Chondrocyte (in vitro differentiated cells): ENCODE results near the gene SNTG2. TPM values are rescaled to one million over a fixed set of nuclear protein-coding genes. Genes with fewer than 3 reads are reported as not detected.

Experiments used
- DNase-seq: peaks from one replicate; pipeline ENCODE4 v3.0.0; 2021; ENCODE audit warnings: mixed read lengths, low spot score
- H3K27ac Mint-ChIP-seq: one replicate; pipeline ENCODE4 v1.8.0; 2021; ENCODE audit warnings: mild to moderate bottlenecking, moderate library complexity, mixed read lengths; ENCODE audit not compliant: unreplicated experiment
- H3K27me3 Mint-ChIP-seq: 2 replicates; pipeline ENCODE4 v1.8.0; 2021; ENCODE audit warnings: low read depth, mixed read lengths
- H3K36me3 Mint-ChIP-seq: 2 replicates; pipeline ENCODE4 v1.8.0; 2021; ENCODE audit warnings: low read depth, mixed read lengths
- H3K4me1 Mint-ChIP-seq: 2 replicates; pipeline ENCODE4 v1.8.0; 2021; ENCODE audit warnings: low read depth, mild to moderate bottlenecking, mixed read lengths
- H3K4me3 Mint-ChIP-seq: one replicate; pipeline ENCODE4 v1.8.0; 2021; ENCODE audit warnings: mild to moderate bottlenecking, moderate library complexity, mixed read lengths; ENCODE audit not compliant: unreplicated experiment
- H3K9me3 Mint-ChIP-seq: 2 replicates; pipeline ENCODE4 v1.8.0; 2021; ENCODE audit warnings: low read depth, mixed read lengths
- CTCF ChIP-seq: fragments of 200-600 bp; sonication (generic); IDR thresholded peaks from 2 replicates; pipeline ENCODE4 v1.5.0; 2021; ENCODE audit warnings: antibody characterized with exemption, mild to moderate bottlenecking, moderate library complexity
- total RNA-seq: library from RNA; stranded (reverse); gene quantifications from 3 replicates; pipeline ENCODE4 v1.2.1, GENCODE V29; 2021

The SNTG2 gene
- total RNA-seq, 1 donor from 2014 or later, result not detected

- DNase-seq, result no peak
- Mint-ChIP-seq H3K4me1 (no peaks in the 10 kb centered on the region), H3K27ac (no peak overlapping the region), H3K27me3 (peaks cover 17% of the 10 kb centered on the region), H3K36me3 (peaks cover 2% of the 10 kb centered on the region), H3K9me3 (peaks cover 10% of the 10 kb centered on the region), H3K4me3 (no peak overlapping the region)
- no peak for TF ChIP-seq CTCF
Observed at GRCh38 chr2:1269812-1270211, 319.2 kb downstream of the SNTG2 start.

GRCh38 chr2:1272835-1273234 lies 322.2 kb downstream of the SNTG2 start:
- Mint-ChIP-seq H3K36me3 (no peaks in the 10 kb centered on the region), H3K27ac (no peak overlapping the region), H3K4me3 (no peak overlapping the region), H3K4me1 (no peaks in the 10 kb centered on the region), H3K9me3 (peaks cover 31% of the 10 kb centered on the region), H3K27me3 (peaks cover 11% of the 10 kb centered on the region)
- no peak for TF ChIP-seq CTCF
- no peak for DNase-seq

- no peak for DNase-seq
- no peak overlapping the region for H3K27ac Mint-ChIP-seq
- peaks cover 3% of the 10 kb centered on the region for H3K27me3 Mint-ChIP-seq
- TF ChIP-seq CTCF, result no peak
- H3K36me3 Mint-ChIP-seq, result no peaks in the 10 kb centered on the region
- peaks cover 31% of the 10 kb centered on the region for H3K9me3 Mint-ChIP-seq
- H3K4me3 Mint-ChIP-seq, result no peak overlapping the region
- no peaks in the 10 kb centered on the region for H3K4me1 Mint-ChIP-seq
Observed at GRCh38 chr2:1277634-1278033, 327.0 kb downstream of the SNTG2 start.

GRCh38 chr2:1278125-1278524 lies 327.5 kb downstream of the SNTG2 start:
- Mint-ChIP-seq H3K36me3 (no peaks in the 10 kb centered on the region), H3K9me3 (peaks cover 31% of the 10 kb centered on the region), H3K4me3 (no peak overlapping the region), H3K27me3 (peaks cover 3% of the 10 kb centered on the region), H3K27ac (no peak overlapping the region), H3K4me1 (no peaks in the 10 kb centered on the region)
- DNase-seq, result no peak
- TF ChIP-seq CTCF, result no peak

GRCh38 chr2:1278861-1279260 lies 328.2 kb downstream of the SNTG2 start:
- no peak for TF ChIP-seq CTCF
- Mint-ChIP-seq H3K36me3 (no peaks in the 10 kb centered on the region), H3K4me3 (no peak overlapping the region)

More at GRCh38 chr2:1278861-1279260, 328.2 kb downstream of the SNTG2 start:
- Mint-ChIP-seq H3K9me3 (peaks cover 28% of the 10 kb centered on the region), H3K27me3 (peaks cover 3% of the 10 kb centered on the region), H3K27ac (no peak overlapping the region), H3K4me1 (no peaks in the 10 kb centered on the region)
- no peak for DNase-seq
